ENCODE data around the gene TULP4. TPM values are rescaled to one million over a fixed set of nuclear protein-coding genes. Genes with fewer than 3 reads are reported as not detected.

Gene TULP4
- total RNA-seq, 4 donors from 2014 or later: 209 to 459 (median 292) TPM

DNA sequence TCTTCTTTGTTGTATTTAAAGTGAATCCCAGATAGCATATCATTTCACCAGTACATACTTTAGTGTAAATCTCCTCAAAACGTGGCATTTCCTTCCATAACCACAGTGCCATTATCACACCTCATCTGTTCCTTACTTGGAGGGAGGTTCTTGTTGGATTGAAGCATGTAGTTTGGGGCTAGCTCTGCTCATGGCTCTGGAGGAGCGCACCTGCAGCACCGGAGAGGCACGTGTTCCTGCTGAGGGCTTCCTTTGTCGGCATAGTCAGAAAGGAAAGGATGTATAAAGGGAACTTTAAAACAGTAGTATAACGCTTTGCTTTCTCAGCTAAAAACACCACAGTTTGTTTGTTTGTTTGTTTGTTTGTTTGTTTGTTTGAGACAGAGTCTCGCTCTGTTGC lies 126.0 kb downstream of the TULP4 start:
- Histone ChIP-seq H3K4me1 (no peaks in the 10 kb centered on the region), H3K4me3 (replicated peaks in 1 of 3) (no peak overlapping the region), H3K27me3 (no peaks in the 10 kb centered on the region), H3K9me3 (no peaks in the 10 kb centered on the region), H3K27ac (no peak overlapping the region), H3K36me3 (no peaks in the 10 kb centered on the region)
- no peak for DNase-seq
- WGBS, 2 donors: 92% methylated on average over 7 of the region's 7 CpGs
- TF ChIP-seq, protein P1, sequence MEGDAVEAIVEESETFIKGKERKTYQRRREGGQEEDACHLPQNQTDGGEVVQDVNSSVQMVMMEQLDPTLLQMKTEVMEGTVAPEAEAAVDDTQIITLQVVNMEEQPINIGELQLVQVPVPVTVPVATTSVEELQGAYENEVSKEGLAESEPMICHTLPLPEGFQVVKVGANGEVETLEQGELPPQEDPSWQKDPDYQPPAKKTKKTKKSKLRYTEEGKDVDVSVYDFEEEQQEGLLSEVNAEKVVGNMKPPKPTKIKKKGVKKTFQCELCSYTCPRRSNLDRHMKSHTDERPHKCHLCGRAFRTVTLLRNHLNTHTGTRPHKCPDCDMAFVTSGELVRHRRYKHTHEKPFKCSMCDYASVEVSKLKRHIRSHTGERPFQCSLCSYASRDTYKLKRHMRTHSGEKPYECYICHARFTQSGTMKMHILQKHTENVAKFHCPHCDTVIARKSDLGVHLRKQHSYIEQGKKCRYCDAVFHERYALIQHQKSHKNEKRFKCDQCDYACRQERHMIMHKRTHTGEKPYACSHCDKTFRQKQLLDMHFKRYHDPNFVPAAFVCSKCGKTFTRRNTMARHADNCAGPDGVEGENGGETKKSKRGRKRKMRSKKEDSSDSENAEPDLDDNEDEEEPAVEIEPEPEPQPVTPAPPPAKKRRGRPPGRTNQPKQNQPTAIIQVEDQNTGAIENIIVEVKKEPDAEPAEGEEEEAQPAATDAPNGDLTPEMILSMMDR (IDR thresholded peaks at IDR 0.05): no peak
- TF ChIP-seq POLR2A (IDR thresholded peaks at IDR 0.05): no peak
- intact Hi-C loops (cut with DNase I): no loop called here

DNA sequence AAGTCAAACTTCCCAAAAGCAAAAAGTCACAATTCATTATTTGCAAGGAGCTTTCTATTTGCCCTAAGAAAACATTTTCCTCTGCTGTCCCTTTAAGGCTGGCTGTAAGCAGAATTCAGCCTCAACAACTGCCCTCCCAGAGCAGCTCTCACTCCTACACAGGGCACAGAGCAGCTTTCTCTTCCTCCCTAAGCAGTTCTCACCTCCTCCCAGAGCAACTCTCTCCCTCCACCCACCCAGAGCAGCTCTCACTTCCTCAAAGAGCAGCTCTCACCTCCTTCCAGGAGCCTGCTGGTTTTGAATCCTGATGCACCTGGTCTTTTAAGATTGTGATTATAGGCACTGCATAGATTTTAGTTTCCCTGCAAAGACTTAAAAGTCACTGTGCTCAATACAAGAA lies 127.0 kb downstream of the TULP4 start:
- Histone ChIP-seq H3K27me3 (no peaks in the 10 kb centered on the region), H3K36me3 (no peaks in the 10 kb centered on the region), H3K4me1 (no peaks in the 10 kb centered on the region), H3K4me3 (replicated peaks in 1 of 3) (no peak overlapping the region), H3K27ac (no peak overlapping the region), H3K9me3 (no peaks in the 10 kb centered on the region)
- no peak for TF ChIP-seq POLR2A (IDR thresholded peaks at IDR 0.05)
- TF ChIP-seq, protein P1 (IDR thresholded peaks at IDR 0.05): no peak
- intact Hi-C loops (cut with DNase I): no loop called here
- DNase-seq: no peak

DNA sequence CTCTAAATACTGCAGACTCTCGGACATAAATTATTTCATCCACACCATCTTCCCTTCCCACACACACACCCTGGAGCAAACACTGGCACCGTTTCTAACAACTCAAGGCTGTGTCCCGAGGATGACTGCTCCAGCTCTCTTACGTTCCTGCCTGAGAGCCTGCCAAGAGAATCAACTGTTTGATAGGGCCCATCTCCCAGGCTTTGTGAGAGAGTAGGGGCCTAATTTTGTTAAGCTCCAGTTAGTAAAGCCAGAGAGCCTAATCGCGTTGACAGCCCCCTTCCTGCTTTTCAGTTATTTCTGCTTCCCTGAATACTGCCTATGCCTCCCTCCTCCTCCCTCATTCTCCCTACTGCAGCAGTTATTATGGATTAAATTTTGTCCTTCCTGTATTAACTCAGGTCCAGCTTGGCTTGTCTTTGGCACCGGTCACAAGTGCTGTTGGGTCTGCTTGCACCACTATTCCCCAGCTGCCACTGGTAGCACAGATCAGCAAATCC lies 129.5 kb downstream of the TULP4 start:
- WGBS, 2 donors: 51 to 57% methylated on average over 7 of the region's 7 CpGs
- H3K27me3 ChIP-seq: no peaks in the 10 kb centered on the region
- no peaks in the 10 kb centered on the region for H3K4me1 ChIP-seq
- H3K9me3 ChIP-seq: no peaks in the 10 kb centered on the region
- no peak overlapping the region for H3K27ac ChIP-seq
- H3K4me3 ChIP-seq (replicated peaks in 1 of 3): no peak overlapping the region
- no peak for TF ChIP-seq POLR2A (IDR thresholded peaks at IDR 0.05)
- TF ChIP-seq, protein P1 (IDR thresholded peaks at IDR 0.05): no peak
- DNase-seq: peak; percentile 7
- no peaks in the 10 kb centered on the region for H3K36me3 ChIP-seq
- intact Hi-C loops (cut with DNase I): no loop called here

DNA sequence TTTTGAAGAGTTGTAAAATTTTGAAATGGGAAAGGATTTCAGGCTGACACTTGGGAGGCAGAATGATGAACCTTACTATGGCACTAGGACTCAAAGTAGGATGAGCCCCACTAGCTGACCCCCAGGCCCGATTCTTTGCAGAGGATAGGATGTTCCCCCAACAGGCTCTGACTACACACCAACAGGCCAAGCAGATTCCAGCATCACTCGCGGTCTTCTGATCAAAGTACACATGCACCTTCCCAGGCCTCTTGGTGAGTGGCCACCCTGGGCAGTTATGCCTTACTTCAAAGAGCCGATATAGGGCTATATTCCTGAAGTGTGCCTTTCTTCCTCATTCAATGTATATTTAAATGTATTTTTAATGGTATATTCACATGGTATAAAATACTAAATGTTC lies 130.0 kb downstream of the TULP4 start:
- Histone ChIP-seq H3K9me3 (no peaks in the 10 kb centered on the region), H3K4me1 (no peaks in the 10 kb centered on the region), H3K4me3 (replicated peaks in 1 of 3) (no peak overlapping the region), H3K36me3 (no peaks in the 10 kb centered on the region), H3K27me3 (no peaks in the 10 kb centered on the region), H3K27ac (no peak overlapping the region)
- TF ChIP-seq POLR2A (IDR thresholded peaks at IDR 0.05): no peak
- TF ChIP-seq, protein P1 (IDR thresholded peaks at IDR 0.05): no peak
- WGBS, 2 donors: 95 to 97% methylated on average over 4 of the region's 4 CpGs
- intact Hi-C loops (cut with DNase I): no loop called here
- DNase-seq: no peak

DNA sequence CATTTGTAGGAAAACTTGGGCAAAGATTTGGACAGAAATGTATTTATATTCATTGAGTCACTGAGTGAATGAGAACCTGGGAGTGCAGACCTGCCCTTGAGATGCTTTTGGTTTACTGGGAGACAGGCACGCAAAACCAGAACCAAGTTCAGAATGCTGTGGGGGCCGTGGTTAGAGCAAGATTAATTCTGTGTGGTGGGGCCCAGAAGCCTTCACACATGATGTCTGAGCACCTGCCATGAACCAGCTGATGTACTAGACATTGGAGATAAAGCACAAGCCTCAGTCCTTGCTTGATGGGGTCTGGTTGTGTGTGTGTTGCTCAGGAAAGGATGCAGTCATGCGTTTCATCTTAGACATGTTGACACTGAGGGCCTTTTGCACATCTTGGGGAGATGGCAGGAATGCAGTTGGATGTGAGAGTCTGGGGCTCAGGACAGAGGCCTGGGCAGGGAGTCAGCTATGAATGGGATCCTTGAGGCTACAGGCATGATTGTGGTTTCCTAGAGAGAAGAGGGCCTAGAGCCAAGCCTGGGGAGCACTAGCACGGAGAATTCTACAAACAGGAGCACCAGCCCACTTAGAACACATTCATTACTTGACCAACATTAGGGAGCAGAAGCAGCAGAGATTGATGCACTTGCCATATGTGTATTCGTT lies 133.3 kb downstream of the TULP4 start:
- 60 to 67% methylated on average over 5 of the region's 5 CpGs for WGBS, 2 donors
- no peak for DNase-seq
- Histone ChIP-seq H3K27me3 (no peaks in the 10 kb centered on the region), H3K9me3 (no peaks in the 10 kb centered on the region), H3K27ac (no peak overlapping the region), H3K4me3 (replicated peaks in 1 of 3) (no peak overlapping the region), H3K36me3 (no peaks in the 10 kb centered on the region), H3K4me1 (no peaks in the 10 kb centered on the region)
- TF ChIP-seq, protein P1 (IDR thresholded peaks at IDR 0.05): no peak
- TF ChIP-seq POLR2A (IDR thresholded peaks at IDR 0.05): no peak
- intact Hi-C loops (cut with DNase I): no loop called here

All from thyroid gland (tissue), 4 donors.